NCI-H2107 treated with DMSO at 0.1 percent for 48 hours (cell line): Measurements from ENCODE around the gene TRPM2.

Source experiments
- DNase-seq: peaks from one replicate; lab custom pipeline; 2025; ENCODE audit not compliant: unreplicated experiment; lab: John Stamatoyannopoulos, UW

TRPM2 gene

GRCh38 chr21:44370786-44371410, 17.5 kb downstream of the TRPM2 start:
- DNase-seq, result no peak

DNA sequence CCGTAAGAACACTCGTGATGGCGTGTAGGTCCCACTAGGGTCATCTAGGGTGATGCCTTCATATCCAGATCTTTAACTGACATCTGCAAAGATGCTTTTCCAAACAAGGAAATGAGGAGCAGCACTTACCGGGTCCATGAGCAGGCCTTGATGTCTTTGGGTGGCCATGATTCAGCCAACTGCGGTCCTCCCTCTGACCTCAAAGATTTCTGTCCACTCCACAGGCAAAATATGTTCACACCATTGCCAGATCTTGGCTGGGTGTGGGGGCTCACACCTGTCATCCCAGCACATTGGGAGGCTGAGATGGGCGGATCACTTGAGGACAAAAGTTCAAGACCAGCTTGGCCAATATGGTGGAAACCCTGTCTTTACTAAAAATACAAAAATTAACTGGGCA, 18.2 kb downstream of the TRPM2 start:
- no peak for DNase-seq

DNA sequence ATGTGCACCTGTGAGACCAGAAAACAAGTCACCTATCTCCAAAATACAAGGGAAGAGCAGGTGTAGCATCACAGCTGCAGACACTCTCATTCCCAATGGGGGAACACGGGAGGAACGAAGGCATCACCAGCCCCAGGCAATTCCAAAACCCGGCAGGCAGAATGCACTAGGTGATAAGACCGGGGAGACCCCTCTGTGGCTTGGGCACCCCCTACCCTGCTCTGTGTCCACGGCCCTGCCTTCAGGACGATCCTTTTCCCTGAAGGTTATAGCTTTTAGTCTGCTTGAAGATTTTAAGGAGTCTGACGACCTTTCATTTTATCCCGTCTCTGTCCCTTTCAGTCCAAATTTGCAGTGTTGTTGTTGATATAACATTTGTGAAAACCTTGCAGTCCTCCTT, 19.2 kb downstream of the TRPM2 start:
- no peak for DNase-seq

DNA sequence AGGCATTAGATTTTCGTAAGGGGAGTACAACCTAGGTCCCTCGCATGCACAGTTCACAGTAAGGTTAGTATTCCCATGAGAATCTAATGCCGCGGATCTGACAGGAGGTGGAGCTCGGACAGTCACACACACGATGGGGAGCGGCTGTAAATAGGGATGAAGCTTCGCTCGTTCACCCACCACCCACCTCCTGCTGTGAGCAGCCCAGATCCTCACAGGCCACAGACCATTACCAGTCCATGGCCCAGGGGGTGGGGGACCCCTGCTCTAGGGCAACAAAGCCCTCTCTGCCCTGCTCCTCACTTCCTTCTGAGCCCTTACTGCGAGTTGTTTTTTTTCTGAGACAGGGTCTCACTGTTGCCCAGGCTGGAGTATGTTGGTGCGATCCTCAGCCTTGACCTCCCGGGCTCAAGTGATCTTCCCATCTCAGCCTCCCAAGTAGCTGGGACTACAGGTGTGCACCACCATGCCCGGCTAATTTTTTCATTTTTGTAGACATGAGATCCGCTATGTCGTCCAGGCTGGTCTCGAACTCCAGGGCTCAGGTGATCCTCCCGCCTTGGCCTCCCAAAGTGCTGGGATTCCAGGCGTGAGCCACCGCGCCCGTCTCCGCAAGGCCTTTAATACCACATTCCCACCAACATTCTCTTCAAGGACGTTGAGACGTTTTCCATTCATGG, 21.3 kb downstream of the TRPM2 start:
- DNase-seq, result no peak

DNA sequence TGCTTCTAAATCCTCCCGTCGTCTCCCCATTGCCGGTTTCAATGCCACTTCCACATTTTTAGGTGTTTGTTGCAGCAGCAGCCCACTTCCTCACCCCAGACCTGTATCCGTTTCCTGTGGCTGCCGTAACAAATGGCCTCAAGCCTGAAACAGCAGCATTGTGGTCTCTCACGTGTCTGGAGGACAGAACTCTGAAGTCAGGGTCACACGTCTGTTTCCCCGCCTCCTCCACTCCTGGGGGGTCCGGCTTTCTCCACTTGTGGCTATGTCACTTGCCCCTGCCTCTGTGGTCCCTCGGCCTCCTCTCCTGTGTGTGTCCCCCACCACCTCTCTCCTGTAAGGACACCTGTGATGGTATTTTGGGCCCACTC, 21.8 kb downstream of the TRPM2 start:
- DNase-seq, result no peak

GRCh38 chr21:44375761-44376241, 22.4 kb downstream of the TRPM2 start:
- DNase-seq, result no peak

DNA sequence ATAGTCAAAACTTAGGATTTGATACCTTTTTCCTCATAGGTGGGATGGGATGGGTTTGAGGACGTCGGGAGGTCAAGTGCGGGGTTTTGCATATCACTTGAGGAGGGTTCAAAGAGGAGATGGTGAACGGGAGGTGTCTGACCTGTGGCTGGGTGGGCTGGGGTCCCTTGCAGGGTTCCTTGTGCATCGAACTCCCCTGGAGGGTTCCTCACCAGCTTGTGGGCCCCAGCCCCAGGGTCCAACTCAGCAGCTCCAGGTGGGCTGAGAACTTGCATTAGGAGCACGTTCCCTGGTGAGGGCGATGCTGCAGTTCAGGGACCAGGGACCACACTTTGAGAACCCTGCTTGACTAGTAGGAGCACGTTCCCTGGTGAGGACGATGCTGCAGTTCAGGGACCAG, 23.2 kb downstream of the TRPM2 start:
- DNase-seq, result no peak

DNA sequence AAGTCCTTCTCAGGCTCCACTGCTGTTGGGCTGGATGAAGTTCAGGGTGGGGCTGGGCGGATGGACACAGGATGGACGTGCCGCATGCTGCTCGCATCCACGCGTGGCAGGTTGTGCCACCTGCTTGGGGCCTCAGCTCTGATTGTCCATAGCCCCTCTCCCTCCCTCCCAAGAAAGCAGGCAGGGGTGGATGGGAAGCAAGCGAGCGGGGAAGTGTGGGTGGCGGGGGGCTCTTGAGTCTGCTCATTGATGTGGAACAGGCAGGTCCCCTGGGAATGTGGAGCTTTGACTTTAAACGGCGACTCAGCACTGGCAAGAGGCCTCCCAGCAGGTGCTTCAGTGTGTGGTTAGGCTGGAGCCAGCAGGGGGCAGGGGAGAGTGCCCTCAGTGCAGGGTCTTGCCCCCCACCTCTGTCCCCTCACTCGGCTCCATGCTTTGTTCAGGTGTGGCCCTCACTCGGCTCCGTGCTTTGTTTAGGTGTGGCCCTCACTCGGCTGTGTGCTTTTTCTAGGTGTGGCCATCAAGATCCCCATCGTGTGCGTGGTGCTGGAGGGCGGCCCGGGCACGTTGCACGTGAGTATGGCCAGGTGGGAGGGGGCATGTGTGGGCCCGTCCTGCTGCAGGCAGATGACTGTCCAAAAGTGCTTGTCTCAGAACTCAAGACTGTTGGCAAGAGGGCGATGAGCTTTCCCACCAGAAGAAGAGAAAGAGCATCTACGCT, 23.9 kb downstream of the TRPM2 start:
- DNase-seq, result peak; percentile 92

DNA sequence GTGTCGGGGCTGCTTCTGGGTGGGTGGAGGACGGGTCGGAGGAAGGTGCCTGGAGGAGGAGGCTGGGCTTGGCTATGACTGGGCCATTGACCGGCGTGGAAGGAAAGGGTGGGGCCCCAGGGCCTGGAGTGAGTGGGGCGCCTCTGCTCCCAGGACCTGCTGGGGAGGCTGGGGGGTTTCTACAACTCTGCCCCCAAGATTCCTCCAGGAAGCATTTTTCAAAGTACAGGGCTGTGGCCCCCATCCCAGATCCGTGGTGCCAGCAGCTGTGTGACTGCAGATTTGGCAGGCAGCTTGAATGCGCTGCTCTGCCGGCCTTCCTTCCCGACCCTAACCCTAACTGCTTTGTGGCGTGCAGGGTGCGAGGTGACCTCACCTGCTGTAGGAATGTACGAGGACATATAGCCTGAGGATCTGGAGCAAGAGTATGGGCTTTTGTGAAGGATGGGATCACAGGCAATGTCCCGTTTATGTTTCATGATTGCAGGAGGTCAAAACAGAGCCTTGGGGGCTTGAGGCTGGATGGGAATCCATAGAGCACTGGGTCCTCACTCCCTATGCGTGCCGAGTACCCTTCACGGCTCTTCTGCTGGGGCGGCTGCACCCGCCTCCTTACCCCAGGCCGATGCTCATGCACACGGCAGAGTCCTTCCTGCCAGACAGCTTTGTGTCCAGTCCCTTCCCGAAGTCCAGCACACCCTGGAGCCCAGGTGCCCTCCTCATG, 24.7 kb downstream of the TRPM2 start:
- no peak for DNase-seq

DNA sequence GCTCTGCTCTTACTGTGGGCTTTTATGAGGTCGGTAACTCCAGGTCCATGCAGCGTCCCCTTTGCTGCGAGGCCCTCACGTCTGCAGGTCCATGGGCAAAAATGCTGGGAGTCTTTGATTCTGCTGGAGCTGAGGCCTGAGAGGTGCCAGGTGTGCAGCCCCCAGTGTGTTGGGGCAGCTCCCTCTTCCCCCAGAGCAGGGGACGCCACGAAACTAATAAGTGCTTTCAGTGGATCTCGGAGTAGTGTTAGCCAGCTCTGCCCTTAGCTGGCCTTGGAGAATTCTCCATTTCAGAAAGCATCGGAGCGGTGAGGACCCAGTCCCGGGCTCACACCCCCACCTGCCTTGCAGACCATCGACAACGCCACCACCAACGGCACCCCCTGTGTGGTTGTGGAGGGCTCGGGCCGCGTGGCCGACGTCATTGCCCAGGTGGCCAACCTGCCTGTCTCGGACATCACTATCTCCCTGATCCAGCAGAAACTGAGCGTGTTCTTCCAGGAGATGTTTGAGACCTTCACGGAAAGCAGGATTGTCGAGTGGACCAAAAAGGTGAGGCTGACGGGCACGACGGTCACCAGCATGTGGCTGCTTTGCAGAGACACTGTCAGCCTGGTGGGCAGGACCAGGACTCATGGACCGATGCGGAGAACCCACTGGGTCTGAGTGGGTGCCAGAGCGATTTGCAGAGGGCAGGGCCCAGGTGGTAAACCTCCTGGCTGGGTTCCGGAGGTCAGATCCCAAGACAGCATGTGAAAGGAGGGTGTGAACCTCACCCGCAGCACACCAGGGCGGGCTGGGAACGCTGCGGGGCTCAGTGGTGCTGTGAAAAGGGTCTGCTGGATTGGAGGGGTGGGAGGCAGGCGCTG, 25.5 kb downstream of the TRPM2 start:
- DNase-seq, result no peak

GRCh38 chr21:44379515-44379848, 26.1 kb downstream of the TRPM2 start:
- DNase-seq, result no peak

DNA sequence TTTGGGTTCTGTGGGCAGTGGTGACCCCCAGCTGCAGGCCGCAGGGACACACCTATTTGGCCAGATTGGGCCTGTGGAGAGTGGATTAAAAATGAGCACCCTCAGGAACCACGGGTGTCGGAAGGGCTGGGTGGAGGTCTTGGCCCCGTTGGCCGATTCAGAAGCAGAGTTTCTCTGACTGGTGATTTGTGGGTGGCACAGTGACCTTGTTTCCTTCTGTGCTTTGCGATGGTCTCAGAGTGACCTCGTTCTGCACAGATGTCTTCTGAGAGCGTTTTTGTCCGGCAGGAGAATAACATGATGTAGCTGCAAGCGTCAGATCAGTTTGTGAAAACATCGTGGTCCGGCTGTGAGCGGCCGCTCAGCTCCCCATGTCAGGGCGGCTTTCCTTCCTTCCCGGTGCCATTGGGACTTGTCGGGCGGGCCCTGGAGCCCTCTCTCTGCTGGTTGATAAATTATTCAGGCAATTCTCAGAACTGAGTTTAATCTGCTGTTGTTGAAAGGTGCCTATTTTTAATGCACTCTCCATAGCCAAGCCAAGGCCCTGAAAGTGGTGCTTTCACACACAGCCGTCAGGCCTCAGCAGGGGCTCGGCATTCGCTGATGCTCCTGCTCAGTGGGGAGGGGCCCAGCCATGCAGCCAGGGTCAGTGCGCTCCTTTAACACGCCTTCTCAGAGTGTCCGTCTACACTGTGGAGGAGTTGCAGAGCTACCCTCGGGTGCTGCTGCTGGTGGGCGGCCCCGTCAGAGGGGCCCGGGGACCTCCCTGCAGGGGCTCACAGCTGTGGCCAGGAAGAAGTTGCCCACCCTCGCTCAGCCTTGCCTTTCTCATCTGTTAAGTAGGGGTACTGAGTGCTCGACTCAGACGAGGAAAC, 26.8 kb downstream of the TRPM2 start:
- DNase-seq, result no peak

DNA sequence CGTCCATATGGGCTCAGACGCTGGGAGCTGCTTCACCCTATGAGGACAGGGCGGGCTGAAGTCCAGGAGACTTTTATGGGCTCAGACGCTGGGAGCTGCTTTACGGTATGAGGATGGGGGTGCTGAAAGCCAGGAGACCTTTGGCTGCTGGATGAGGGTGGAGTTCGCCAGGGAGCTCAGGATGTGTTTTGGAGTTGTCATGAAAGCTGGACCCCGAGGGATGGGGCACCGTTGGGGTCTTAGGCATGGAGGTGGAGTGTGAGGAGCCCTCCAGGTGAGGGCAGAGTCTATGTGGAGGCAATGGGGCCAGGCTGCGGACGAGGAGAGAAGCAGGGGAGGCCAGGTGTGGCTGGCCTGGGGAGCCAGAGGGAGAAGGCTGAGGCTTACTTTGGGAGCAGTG, 27.5 kb downstream of the TRPM2 start:
- no peak for DNase-seq

- no peak for DNase-seq
These were observed 28.5 kb downstream of the TRPM2 start for GRCh38 chr21:44381874-44382273.

DNA sequence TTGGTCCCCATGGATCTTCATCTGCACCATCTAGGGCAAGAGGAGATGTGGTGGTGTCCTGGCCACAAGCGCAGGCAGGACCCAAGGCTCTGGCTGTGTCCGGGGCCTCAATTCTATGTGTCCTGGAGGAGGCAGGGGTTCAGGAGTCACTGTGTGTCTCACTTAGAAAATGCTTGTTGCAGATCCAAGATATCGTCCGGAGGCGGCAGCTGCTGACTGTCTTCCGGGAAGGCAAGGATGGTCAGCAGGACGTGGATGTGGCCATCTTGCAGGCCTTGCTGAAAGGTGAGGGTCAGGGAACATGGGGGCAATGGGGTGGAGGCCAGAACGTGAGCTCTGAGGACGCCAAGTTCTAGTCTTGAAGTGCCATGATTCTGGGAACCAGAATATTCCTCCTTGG, 29.1 kb downstream of the TRPM2 start:
- DNase-seq, result no peak

DNA sequence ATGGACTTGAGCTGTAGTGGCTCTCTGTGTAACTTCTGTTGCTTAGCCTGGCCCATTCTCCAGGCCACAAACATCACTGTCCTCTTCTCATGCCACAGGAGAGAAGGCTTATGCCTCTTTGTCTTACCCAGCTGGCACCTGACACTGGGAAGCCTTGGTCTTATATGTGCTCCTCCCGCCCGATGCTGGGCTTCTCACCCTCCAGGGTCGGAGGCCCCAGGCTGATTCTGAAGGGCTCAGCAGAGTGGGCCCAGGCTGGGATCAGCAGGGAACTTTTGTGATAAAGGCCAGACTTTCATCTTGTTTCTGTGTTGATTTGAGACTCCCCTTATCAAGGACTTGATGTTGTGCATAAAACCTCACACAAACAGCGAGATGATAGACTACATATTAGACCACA, 29.8 kb downstream of the TRPM2 start:
- DNase-seq, result no peak

DNA sequence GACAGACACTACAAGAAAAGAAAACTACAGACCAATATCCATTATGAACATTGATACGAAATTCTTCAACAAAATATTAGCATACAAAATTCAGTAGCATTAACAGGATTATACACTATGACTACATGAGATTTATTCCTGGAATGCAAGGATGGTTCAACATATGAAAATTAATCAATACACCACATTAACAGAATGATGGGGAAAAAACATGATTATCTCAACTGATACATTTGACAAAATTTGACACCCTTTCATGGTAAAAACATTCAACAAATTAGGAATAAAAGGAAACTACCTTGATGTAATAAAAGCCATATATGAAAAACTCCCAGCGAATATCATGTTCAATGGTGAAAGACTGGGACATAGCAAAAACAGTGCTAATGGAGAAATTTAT, 31.5 kb downstream of the TRPM2 start:
- no peak for DNase-seq

DNA sequence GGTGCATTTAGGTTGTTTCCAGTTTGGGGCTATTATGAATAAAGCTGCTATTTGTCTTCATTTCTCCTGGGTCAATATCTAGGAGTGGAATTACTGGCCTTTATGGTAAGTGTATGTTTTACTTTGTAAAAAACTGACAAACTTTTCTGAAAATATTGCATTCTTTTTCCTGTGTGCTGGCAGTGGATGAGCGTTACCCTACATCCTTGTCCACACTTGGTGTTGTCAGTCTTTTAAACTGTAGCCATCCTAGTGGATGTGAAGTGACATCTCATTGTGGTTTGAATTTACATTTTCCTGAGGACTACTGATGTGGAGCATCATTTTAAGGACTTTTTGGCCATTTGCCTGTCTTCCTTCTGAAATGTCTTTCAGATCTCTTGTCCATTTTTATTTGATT, 35.9 kb downstream of the TRPM2 start:
- DNase-seq, result no peak

GRCh38 chr21:44390886-44391285, 37.5 kb downstream of the TRPM2 start:
- DNase-seq, result no peak
